ENCODE results near the gene ZNF438.

GRCh38 chr10:30963992-30964930 lies 67.4 kb downstream of the ZNF438 start:
- no peak for TF ChIP-seq CTCF (IDR thresholded peaks at IDR 0.05; ENCODE audit: control extremely low read depth in 1 of 3, insufficient read depth in 1 of 3, low read depth in 1 of 3, low read length in 3 of 3)
- TF ChIP-seq POLR2AphosphoS5 (IDR thresholded peaks at IDR 0.05; ENCODE audit: low read depth, low read length), result no peak
- no peak for TF ChIP-seq ATF2 (IDR thresholded peaks at IDR 0.05; ENCODE audit: low read length)
- no peak for TF ChIP-seq EP300 (IDR thresholded peaks at IDR 0.05; ENCODE audit: borderline replicate concordance in 1 of 2, low read depth in 2 of 2, low read length in 2 of 2)
- no peak for TF ChIP-seq ZNF274 (IDR thresholded peaks at IDR 0.05; ENCODE audit: borderline replicate concordance, extremely low read depth, low read length)
